Fibroblast of skin of left quadriceps (primary cell): ENCODE results near the gene ADCY2.
"Not testable (repeated sequence)": the region's sequence is repeated elsewhere in the genome, so short reads cannot be mapped to it uniquely, and the experiment has no call there.

ENCODE experiments used
- DNase-seq, 2 experiments: peaks; one replicate each; pipeline ENCODE4 v3.0.0-alpha.2; 2013; ENCODE audit warnings: low read depth in 2 of 2

Gene ADCY2

GRCh38 chr5:7395432-7395946, 449 bp upstream of the ADCY2 start:
- DNase-seq: no peak

- DNase-seq: no peak
Measured at GRCh38 chr5:7396713-7397454, 946 bp downstream of the ADCY2 start.

- DNase-seq: no peak
Measured at GRCh38 chr5:7397937-7398336, 2.0 kb downstream of the ADCY2 start.

GRCh38 chr5:7398596-7399280, 2.8 kb downstream of the ADCY2 start:
- DNase-seq: no peak

- no peak for DNase-seq
Measured at GRCh38 chr5:7405277-7405676, 9.3 kb downstream of the ADCY2 start.

- DNase-seq: no peak
Measured at GRCh38 chr5:7410936-7411511, 15.1 kb downstream of the ADCY2 start.

GRCh38 chr5:7412409-7412808, 16.5 kb downstream of the ADCY2 start:
- DNase-seq: no peak

GRCh38 chr5:7415123-7415522, 19.2 kb downstream of the ADCY2 start:
- no peak for DNase-seq

- DNase-seq: no peak
Measured at GRCh38 chr5:7415587-7416535, 19.9 kb downstream of the ADCY2 start.

GRCh38 chr5:7418276-7418675, 22.3 kb downstream of the ADCY2 start:
- DNase-seq: no peak

- DNase-seq: no peak
Measured at GRCh38 chr5:7419367-7419766, 23.4 kb downstream of the ADCY2 start.

- DNase-seq: no peak
Measured at GRCh38 chr5:7419846-7420245, 23.9 kb downstream of the ADCY2 start.

GRCh38 chr5:7420510-7421280, 24.8 kb downstream of the ADCY2 start:
- DNase-seq: no peak

GRCh38 chr5:7422316-7423106, 26.6 kb downstream of the ADCY2 start:
- no peak for DNase-seq

GRCh38 chr5:7423231-7423630, 27.3 kb downstream of the ADCY2 start:
- DNase-seq: not testable (repeated sequence)

GRCh38 chr5:7425830-7426229, 29.9 kb downstream of the ADCY2 start:
- no peak for DNase-seq

GRCh38 chr5:7426284-7426683, 30.3 kb downstream of the ADCY2 start:
- no peak for DNase-seq

GRCh38 chr5:7434914-7435313, 39.0 kb downstream of the ADCY2 start:
- no peak for DNase-seq

- no peak for DNase-seq
Measured at GRCh38 chr5:7435503-7435902, 39.6 kb downstream of the ADCY2 start.

- DNase-seq: no peak
Measured at GRCh38 chr5:7436521-7436920, 40.6 kb downstream of the ADCY2 start.
